Measurements from ENCODE around the gene POLH. TPM values are rescaled to one million over a fixed set of nuclear protein-coding genes. Genes with fewer than 3 reads are reported as not detected.

Gene POLH
- total RNA-seq (2022; extraction: Qiagen RNA extraction) = 8.1 to 10.2 TPM (median 8.4 TPM) in 5 replicates

DNA sequence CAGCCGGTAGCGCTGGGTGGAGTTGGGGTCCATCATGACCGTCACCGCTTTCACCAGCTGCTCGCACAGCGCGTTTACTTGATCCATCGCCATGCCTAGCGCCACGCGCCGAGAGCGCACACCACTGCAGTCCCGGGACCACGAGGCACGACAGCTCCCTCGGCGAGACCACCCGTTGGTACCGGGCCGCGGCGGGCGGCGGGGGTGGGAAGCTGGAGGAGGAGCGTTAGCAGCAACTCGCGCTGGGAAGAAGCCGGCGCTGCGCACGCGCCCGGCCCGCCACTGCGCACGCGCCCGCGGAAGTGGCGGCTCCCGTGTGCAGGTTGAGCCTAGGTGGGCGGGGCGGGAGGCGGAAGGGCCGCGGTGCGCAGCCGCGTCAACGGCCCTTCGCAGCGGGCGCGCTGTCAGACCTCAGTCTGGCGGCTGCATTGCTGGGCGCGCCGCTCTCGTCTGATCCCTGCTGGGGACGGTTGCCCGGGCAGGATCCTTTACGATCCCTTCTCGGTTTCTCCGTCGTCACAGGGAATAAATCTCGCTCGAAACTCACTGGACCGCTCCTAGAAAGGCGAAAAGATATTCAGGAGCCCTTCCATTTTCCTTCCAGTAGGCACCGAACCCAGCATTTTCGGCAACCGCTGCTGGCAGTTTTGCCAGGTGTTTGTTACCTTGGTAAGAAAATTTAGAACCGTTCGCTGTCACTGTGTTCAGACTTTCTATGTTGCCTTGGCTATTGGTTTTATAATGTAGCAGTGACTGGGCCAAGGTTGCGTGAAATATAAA lies at the start of gene POLH, which contains the start of gene XPO5:
Gene POLH (plus strand): TSS at position 414 of the 780 bp plus-strand sequence. CDS start 6,135 bp downstream, outside the sequence.
Gene XPO5 (minus strand): TSS at position 267 of the 780 bp plus-strand sequence. CDS start 174 bp downstream, at position 93.

DNA sequence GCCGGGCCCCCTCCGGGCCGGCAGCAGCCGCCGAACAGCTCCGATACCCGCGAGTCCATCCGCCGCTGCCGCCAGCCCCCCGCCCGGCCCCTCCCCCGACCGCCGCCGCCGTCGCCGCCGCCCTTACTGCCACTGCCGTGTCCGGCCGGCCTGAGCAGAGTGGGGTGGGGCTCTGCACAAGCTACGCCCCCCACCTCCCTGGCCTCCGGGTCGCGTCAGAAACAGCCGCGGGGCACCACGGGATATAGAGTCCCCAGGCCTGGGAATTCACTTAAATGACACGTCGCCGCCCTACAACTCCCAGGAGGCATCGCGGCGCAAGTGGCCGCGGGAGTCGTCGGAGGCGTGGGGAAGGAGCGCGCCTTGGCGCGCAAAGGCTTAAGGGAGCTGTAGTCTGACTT lies 53.1 kb downstream of the POLH start, which contains the start of gene GTPBP2:
Gene GTPBP2 (minus strand): TSS at position 161 of the 401 bp plus-strand sequence. CDS start 102 bp downstream, at position 59.

DNA sequence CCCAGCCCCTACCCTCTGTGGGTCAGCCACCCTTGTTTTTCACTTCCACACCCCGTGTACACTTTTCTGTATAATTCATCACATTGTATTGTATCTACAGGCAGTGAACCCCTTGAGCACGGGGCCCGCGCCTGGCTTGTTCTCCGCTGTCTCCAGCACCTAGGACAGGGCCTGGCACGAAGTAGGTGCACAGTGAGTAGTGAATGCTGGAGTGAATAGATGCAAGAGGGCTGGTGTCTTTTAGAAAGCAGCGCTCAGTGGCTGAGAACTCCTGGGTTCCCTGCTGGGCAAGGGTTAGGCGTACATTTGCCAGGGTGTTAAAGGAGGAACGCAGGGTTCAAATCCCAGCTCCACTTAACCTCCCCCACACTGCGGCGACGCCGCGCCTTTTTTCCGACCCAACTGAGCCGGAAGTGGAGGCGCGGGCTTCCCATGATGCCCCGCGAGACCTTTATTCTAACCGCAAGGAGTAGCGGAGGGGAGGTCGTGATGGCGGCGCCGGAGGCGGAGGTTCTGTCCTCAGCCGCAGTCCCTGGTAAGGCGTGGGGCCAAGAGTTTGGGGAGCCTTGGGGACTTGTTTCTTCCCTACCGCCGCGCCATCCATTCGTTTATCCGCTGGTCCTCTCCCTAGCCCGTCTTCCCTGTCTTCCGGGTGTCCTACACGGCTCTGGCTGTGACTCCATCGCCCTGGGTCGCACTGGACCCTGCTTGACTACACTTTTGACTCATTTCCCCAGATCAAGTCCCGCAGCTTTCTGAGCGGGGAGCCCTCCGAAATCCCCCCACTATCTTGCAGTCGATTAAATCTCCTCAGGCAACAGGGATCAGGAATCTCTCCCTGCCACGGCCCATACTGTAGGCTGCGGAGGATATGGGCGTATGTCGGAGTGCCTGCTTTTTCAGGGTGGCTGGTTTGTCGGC lies 59.7 kb downstream of the POLH start, which contains the start of gene MAD2L1BP:
Gene MAD2L1BP (plus strand): TSS at position 454 of the 921 bp plus-strand sequence. CDS start 36 bp downstream, at position 490.

DNA sequence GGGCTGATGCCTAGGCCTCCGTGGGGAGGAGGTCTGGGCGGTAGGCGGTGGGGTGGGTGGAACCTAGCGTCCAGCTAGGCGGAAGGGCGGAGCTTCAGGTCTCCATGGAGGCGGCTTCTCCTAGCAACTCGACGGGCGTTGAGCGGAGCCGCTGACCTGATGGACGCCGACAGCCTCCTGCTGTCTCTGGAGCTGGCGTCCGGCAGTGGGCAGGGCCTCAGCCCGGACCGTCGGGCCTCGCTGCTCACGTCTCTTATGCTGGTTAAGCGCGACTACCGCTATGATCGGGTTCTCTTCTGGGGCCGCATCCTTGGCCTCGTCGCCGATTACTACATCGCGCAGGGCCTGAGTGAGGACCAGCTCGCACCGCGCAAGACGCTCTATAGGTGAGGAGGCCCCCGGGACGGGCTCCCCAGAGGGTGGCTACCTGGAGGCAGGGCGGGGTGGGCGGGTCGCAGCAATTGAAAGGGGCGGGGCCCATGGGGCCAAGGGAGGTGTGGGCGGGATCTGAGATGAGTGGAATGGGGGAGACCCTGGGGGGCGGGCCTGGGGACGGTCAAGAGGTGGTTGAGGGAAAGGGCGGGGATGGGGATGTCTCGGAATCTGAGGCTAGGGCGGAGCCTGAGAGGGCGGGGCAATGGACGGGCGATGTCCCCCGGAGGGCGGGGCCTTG lies 69.1 kb downstream of the POLH start, which contains the start of gene RSPH9:
Gene RSPH9 (plus strand): TSS at position 97 of the 673 bp plus-strand sequence. CDS start 63 bp downstream, at position 160.

Other genes starting within 250 kb of the POLH start
- 3.9 to 5.4 TPM (median 4.7 TPM) in 5 replicates for gene ZNF318, start 206.5 kb upstream of the POLH start, total RNA-seq (2022; extraction: Qiagen RNA extraction)
- gene ABCC10, start 148.6 kb upstream of the POLH start, total RNA-seq (2022; extraction: Qiagen RNA extraction) = 6.0 to 11.5 TPM (median 9.5 TPM) in 5 replicates
- gene DLK2, start 120.6 kb upstream of the POLH start, total RNA-seq (2022; extraction: Qiagen RNA extraction) = 5.6 to 9.0 TPM (median 8.9 TPM) in 5 replicates
- 15.3 to 19.5 TPM (median 17.9 TPM) in 5 replicates for gene TJAP1, start 98.6 kb upstream of the POLH start, total RNA-seq (2022; extraction: Qiagen RNA extraction)
- 0.48 to 1.2 TPM (median 1.1 TPM) in 5 replicates for gene LRRC73, start 65.8 kb upstream of the POLH start, total RNA-seq (2022; extraction: Qiagen RNA extraction)
- gene YIPF3, start 59.3 kb upstream of the POLH start, total RNA-seq (2022; extraction: Qiagen RNA extraction) = 67.8 to 70.6 TPM (median 69.1 TPM) in 5 replicates
- gene POLR1C, start 59.1 kb upstream of the POLH start, total RNA-seq (2022; extraction: Qiagen RNA extraction) = 43.3 to 56.9 TPM (median 44.6 TPM) in 5 replicates
- 23.5 to 28.5 TPM (median 26.2 TPM) in 5 replicates for gene XPO5, start 147 bp upstream of the POLH start, total RNA-seq (2022; extraction: Qiagen RNA extraction)
- 15.4 to 19.6 TPM (median 17.6 TPM) in 5 replicates for gene GTPBP2, start 53.1 kb downstream of the POLH start, total RNA-seq (2022; extraction: Qiagen RNA extraction)
- 34.3 to 36.8 TPM (median 35.9 TPM) in 5 replicates for gene MAD2L1BP, start 59.7 kb downstream of the POLH start, total RNA-seq (2022; extraction: Qiagen RNA extraction)
- 0.15 to 0.27 TPM (median 0.17 TPM) in 5 replicates for gene RSPH9, start 68.9 kb downstream of the POLH start, total RNA-seq (2022; extraction: Qiagen RNA extraction)
- gene MRPS18A, start 111.6 kb downstream of the POLH start, total RNA-seq (2022; extraction: Qiagen RNA extraction) = 47.1 to 51.8 TPM (median 50.0 TPM) in 5 replicates
- gene VEGFA, start 194.0 kb downstream of the POLH start, total RNA-seq (2022; extraction: Qiagen RNA extraction) = 28.6 to 31.0 TPM (median 30.3 TPM) in 5 replicates